ENCODE data around the gene BNIPL.

DNA sequence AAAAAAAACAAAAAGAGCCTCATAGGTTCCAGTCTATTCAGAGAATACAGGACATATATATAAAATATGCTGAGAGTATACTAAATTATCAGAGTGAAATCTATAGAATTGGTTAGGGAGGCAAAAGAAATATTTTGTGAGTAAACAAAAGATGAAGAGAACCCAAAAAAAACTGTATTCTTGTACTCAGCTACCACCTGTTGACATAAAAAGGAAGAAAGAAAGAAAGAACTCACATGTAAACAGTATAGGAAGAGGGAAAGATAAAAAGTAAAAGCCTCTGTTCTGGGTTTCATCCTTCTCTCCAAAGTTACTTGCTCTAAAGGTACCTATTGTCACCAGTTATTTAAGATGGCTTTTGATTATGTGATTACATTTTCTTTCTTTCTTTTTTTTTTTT, 9.9 kb upstream of the BNIPL start:
- TF ChIP-seq, protein P1, sequence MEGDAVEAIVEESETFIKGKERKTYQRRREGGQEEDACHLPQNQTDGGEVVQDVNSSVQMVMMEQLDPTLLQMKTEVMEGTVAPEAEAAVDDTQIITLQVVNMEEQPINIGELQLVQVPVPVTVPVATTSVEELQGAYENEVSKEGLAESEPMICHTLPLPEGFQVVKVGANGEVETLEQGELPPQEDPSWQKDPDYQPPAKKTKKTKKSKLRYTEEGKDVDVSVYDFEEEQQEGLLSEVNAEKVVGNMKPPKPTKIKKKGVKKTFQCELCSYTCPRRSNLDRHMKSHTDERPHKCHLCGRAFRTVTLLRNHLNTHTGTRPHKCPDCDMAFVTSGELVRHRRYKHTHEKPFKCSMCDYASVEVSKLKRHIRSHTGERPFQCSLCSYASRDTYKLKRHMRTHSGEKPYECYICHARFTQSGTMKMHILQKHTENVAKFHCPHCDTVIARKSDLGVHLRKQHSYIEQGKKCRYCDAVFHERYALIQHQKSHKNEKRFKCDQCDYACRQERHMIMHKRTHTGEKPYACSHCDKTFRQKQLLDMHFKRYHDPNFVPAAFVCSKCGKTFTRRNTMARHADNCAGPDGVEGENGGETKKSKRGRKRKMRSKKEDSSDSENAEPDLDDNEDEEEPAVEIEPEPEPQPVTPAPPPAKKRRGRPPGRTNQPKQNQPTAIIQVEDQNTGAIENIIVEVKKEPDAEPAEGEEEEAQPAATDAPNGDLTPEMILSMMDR (IDR thresholded peaks at IDR 0.05 in 4 of 5, conservative IDR thresholded peaks at IDR 0.05 in 1 of 5) = no peak
- TF ChIP-seq POLR2A (IDR thresholded peaks at IDR 0.05) = no peak
